Measurements from ENCODE around the gene FAM234A.

DNA sequence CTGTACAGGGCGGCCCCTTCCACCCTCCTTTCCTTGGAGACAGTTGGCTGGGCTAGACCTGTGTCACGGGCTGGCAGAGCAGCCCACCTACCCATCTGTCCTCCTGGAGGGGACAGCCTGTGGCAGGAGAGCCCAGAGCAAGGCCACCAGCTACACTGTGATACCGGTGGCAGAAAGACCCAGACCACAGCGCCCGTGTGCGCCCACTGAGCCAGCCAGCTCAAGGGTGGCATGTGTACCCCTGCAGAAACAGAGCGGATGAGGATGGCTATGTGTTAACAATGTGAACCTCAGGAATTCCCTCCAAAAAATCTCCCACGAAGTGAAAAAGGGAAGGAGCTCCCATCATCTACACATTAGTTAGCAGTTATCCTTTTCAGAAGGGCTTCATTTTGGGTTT lies 47.3 kb upstream of the FAM234A start:
- TF ChIP-seq CTCF (IDR thresholded peaks at IDR 0.05) (no peak), POLR2A (IDR thresholded peaks at IDR 0.05) (no peak)

Data from Peyer's patch (tissue), 4 donors.